AG08396 (cell line): Measurements from ENCODE around the gene SNUPN.

Experiments
- DNase-seq: peaks from one replicate; pipeline ENCODE4 v3.0.0; 2012; ENCODE audit warnings: low spot score, mixed read lengths

The SNUPN gene

DNA sequence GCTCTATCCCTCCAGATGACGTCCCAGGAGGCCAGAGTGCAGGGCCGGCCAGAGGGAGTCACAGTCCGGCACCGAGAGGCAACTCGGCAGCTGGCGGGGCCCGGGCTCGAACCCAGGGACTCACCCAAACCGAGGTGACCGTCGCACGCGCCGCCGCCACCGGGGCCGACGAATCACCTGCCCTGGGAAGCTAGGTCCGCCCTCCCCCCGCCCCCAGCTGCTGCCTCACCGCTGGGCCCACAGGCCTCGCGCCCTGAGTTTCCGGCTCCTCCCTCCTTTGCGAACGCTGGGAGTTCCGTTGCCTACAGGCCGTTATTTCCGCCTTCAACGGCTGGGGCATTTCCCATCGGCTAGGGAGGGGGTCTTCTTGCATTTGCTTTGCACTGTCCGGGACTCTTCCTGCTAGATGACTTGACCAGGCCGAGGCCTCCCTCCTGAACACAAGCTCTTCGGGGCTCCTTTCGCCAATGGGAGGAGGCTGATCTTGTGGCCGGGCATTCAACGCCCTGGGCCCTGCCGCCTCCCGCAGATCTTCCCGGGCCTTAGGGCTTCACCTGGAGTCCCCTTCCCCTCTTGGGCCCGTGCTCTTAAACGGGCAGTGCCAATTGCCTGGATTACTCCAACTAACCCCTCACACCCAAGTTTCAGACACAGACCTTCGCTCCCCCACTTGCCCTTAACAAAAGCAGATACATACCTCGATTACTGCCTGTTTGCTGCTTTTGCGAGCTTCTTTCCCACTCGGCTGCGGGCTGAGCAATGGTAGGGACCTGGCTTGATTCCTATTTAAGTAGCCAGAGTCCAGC lies at the start of gene SNUPN:
Gene SNUPN (minus strand): TSS at position 184 of the 806 bp plus-strand sequence. CDS start 4,674 bp downstream, outside the sequence.
- DNase-seq: peak; percentile 94

DNA sequence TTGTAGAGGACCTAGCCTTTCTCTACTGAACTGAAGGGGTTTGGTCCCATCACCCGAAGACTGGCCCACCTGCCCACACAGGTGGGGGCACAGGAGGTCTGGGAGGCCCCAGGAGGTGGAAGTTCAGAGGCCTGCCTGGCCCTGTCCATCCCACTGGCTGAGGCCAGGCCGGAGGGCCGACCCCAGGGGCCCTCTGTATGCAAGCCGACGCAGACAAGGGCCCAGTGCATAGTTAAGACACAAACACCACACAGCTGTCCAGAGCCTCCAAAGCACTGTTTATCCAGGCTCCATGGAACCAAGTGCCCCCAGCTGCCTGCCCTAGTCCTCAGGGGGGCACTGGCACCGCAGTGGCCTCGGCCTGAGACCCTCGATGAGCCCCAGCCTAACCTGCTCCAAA lies 48.8 kb upstream of the SNUPN start:
- no peak for DNase-seq

DNA sequence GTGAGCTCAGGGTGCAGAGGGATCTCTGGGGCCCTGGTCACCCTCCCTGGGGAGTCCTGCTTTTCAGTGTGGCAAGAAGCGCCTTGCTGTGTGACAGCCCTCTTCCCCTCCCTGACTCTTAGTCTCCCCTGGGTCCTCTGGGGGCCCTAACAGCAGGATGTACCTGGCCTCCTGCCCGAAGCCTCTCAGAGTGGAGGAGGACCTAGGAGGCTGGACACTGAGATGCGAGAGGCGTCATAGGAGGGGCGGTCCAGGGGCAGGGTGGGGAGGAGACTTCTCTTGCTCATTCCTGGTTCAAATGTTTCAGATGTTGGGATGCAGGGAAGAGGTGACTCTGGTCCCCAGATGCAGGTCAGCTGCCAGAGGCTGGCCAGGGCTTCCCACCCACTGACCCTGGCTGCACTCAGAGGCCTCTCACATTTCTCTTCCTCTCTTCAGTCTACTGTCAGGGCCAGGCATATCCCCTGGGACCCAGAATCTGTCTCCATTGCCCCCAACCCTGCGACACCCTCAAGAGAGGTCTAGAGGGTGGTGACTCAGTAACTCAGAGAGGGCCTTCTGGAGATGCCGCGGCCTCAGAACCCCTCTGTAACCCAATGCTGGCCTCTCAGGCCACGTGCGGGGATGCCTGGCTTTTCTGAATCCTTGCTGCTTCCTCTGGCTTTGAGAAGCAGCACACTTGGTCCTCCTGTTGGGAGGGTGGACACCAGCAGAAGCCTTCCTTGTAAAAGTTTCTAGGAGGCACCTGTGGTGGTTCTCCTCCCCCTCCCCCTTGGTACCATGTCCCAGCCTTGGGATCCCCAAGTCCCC lies 48.1 kb upstream of the SNUPN start:
- DNase-seq: peak; percentile 81

DNA sequence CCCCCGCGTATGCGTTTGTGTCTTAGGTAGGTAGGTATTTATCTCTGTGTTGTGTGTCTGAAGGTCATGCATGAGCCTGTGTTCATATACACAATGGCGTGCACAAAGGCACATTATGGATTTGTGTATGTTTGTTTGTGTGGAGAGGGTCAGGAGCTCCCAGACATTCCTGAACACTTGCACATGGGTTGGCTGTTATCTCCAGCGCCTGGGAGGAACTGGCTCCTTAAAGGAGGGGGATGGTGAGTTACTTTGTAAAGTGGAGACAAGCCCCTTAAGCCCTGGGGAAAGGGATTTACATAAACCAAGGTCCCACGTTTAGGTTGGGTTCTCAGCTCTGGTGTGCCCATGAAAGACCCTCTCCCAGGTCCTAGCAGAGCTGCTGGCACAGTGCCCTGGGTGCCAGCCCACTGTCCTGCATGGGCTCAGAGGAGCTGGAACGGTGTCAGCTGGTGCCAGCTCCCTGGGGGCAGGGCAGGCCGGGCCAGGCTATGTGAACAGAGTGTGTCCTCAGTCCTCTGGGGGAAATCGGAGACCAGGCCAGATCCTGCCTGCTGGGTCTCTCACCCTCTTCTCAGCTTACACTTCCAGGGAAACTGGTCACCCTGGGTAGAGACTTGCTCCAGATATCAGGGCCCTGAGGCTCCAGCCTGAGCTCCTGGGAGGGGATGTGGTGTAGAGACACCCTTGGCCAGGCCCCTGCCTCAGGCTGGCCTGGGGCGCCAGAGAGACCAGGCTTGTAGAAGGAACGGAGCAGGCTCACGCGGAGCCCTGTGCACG lies 47.3 kb upstream of the SNUPN start:
- DNase-seq: peak; percentile 44

- DNase-seq: no peak
These were observed 46.4 kb upstream of the SNUPN start for GRCh38 chr15:75671730-75672602.

GRCh38 chr15:75669879-75670212 lies 44.3 kb upstream of the SNUPN start:
- DNase-seq: no peak

DNA sequence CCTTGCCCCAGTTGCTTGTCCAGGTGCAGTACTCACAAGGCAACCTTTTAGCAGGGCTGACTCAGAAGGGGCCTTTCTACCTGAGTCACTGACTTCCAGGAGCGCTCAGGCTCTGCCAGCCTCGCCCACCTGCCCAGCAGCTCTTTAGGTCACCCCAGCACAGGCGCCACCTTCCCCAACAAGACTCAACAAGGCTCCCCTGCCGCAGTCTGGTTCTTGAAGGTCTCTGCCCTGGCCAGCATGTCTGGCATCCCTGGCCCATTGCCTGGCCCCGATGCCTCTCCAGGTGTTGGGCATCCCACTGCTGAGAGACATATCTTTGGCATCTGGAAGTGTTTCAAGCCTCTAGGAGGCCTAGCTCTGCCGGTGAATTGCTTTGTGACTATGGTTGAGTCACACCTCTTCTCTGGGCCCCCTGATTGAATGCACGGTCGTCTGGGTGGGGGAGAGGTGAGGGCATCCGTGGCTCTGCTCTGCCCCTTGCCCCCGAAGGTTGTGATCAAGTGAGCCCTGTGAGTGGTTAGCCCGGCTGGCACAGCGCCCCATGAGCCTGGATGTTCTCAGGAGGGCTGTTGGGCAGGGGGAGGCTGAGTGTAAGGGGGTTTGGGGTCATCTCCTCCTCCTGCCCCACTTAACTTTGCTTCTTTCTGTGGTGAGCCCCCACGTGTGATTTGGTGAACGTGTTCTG lies 43.8 kb upstream of the SNUPN start:
- no peak for DNase-seq

- DNase-seq: peak; percentile 92
These were observed 41.4 kb upstream of the SNUPN start for GRCh38 chr15:75666823-75667501.

GRCh38 chr15:75663931-75664421 lies 38.5 kb upstream of the SNUPN start:
- DNase-seq: no peak

DNA sequence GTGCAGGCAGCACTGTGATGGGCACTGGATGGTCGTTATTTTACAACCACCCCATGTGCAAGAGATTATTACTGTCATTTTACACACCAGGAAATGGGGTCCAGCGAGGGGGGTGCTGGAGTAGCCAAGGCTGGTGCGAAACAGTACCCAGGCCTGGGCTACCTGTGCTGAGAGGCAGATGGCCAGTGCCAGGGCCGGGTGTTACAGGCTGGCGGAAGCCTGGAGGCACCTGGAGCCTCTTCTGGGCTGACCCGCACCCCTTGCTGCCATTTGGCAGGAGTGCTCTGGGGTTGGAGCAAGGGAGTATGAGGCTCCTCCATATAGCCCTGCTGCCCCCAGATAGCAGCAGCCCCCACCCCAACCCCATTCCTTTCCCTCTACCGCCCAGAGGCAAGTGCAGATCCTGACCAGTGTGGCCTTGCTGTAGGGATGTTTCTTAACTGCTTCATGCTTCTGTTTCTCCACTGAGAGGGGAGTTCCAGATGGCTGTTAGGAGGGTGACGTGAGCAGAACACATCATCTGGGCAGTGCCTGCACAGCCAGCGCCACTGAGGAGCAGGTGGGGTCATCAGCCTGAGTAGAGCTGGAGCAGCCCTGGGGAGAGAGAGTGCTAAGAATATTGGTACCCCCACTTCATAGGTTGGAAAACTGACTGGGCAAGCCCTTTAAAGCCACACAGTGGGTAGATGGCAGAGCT lies 37.4 kb upstream of the SNUPN start:
- no peak for DNase-seq

- DNase-seq: no peak
These were observed 36.2 kb upstream of the SNUPN start for GRCh38 chr15:75661756-75662140.

DNA sequence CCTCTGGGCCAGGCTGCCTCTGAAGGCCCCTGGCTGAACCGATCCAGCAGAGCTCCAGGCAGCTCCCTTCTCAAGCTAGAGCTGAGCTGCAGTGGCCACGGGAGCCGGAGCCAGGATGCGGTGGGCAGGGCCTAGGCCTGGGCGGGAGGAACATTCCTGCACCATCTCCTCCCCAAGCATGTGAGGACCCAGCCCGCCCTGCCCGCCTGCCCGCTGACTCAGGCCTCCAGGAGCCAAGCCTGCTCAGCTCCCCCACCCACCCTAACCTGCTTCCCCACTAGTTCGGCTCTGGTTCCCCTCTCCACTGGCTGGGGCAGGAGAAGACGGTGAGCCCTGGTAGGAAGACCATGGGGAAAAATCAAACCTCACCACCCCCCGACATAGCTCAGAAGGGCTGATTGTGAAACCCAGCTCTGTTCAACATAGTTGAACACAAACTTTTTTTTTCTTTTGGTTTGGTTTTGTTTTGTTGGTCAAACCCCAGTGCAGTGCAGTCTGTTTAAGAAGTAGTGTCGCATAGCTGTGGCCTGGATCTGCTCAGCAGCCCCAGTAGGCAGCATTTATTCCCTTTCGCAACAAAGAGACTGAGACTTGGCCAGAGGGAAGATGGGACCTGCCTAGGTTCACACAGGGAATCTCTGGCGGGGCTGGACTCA lies 35.7 kb upstream of the SNUPN start:
- peak; percentile 93 for DNase-seq

DNA sequence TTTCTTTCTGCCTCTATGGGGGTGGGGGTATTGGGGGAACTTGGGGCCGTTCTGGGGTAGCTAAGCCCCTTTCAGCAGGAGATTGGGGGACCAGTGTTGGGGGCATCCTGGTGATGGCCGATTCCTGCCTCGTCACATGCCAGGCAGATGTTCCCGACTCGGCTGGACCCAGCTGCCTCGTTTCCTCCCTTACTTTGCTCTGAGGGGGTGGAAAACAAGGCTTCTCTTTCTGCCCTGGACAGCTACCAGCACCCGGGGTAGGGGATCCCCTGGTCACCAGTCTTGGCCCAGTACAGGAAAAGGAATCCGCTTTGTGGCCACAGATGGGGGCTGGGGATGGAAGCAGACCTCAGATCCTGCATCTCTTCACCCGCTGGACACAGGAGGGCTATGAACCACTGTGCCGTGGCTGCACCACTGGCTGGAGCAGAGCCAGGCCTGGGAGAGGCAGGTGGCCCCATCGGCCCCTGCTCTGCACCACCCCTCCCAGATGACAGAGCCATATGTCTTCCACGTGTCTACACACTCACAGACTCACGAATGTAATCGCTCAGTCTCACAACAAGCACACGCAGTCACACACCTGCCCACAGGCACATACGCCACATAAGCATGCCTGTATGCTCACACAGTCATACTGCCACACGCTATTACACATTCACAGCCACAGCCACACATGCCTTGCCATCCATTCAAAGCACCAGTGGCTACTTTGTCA lies 34.6 kb upstream of the SNUPN start:
- no peak for DNase-seq

DNA sequence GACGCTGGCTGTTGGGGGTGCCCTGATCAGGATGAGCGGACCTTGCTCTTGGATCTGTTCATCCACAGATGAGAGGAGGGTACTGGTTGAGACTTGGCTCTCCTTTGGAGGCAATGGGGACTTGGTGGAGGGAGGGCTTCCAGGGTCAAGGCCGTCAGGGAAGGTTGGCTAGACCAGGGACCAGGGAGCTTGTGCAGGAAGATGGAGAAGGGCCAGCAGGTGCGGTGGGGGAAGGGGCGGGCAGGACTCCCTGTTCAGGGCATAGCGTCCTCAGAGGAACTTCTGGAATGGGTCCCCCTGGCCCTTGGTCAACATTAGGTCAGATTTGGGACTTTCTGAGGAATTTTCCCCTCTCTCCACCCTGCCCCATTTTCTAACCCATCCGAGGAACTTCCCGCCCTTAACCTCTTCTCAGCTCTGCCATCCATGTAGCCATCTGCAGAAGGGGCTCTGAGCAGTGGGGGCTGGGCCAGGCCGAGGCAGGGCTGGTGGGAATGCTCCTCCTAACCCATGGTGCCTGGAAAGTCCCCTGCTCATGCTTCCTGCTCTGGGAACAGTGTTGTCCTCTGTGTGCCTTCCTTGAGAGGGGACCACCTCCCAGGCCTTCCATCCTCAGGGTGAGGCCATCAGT lies 33.7 kb upstream of the SNUPN start:
- DNase-seq: no peak

GRCh38 chr15:75656813-75657212 lies 31.3 kb upstream of the SNUPN start:
- no peak for DNase-seq

DNA sequence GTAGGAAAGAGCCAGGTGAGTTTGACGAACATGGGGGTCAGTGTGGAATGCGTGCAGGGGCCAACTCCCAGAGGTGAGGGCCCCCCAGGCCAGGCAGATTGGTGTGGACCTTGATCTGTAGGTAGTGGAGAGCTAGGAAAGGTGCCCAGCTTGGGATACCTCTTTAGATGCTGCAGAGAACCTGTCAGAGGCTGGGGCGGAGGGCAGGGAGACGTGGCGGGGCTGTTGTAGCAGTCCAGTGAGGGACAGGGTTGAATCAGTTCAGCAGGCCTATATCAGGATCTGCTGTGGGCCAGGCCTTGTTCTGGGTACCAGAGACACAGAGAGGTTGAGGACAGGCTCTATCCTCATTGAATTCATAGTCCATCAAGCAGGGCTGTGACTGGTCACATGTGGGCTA lies 30.8 kb upstream of the SNUPN start:
- DNase-seq: no peak

- no peak for DNase-seq
These were observed 30.4 kb upstream of the SNUPN start for GRCh38 chr15:75655931-75656330.
